ENCODE measurements around the gene PNLIPRP2.

Gene PNLIPRP2

DNA sequence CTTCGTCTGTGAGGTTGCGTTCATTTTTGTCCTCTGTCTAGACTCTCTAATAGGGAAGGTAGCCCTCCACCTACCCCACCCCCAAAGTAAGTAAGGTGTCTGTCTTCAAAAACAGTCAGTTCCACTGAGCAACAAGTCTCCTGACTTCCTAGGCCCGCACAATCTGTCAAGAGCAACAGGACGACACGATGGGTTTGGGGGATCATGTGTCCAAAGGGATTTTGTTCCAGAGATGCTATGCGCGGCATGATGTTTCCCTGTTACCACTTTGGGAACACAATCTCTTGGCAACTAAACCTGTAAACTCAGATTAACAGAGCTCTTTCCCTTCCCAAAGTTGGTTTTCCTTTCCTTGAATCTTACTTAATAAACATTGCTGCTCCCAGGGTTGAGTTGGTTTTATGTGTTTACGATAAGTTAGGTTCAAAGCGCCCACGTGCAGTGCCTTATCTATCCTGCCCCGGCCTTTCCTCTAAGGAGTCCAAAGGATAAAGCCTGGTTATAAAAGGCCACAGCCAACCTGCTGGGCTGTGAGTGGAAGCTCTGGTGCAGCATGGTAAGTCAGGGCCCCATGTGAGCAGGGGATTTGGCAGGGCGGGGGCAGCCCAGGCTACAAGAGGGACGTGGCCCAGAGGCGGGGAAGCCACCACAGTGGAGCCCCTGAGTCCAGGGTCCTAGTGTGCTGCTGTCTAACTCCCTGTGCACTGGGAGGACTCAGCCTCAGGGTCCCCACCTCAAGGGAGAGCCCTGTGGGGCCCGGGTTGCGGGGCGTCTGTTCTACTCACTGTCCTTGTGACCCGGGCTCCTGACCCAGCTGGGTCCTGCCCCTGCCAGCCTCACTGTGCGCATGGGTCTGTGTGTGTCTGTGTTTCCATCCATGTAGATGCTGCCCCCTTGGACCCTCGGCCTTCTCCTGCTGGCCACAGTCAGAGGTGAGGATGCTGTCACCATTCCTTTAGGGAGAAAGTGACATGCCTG lies at the start of gene PNLIPRP2:
Gene PNLIPRP2 (plus strand): TSS at position 531 of the 978 bp plus-strand sequence.
- DNase-seq (ENCODE audit: low spot score): no peak

GRCh38 chr10:116574797-116575196 lies 46.0 kb upstream of the PNLIPRP2 start:
- no peak for DNase-seq (ENCODE audit: low spot score)

GRCh38 chr10:116587878-116588591 lies 32.7 kb upstream of the PNLIPRP2 start:
- no peak for DNase-seq (ENCODE audit: low spot score)

DNA sequence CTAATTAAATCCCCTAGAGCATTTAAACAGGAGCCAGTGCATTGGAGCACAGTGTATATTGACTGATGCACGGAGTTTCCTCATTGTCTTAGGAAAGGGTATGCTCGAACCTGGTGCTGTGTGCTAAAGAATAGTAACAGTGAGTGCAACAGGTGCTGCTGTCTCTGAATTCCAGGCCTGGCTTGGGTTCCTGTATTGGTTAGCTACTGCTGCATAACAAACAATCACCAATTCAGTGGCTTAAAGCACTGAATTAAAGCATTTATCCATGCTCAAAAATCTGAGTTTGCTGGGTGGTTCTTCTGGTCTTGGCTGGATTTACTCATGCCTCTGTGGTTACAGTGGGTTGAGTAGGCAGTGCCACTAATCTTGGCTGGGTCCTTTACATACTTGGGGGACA lies 31.8 kb upstream of the PNLIPRP2 start:
- DNase-seq (ENCODE audit: low spot score): no peak

GRCh38 chr10:116589926-116590325 lies 30.8 kb upstream of the PNLIPRP2 start:
- DNase-seq (ENCODE audit: low spot score): no peak

DNA sequence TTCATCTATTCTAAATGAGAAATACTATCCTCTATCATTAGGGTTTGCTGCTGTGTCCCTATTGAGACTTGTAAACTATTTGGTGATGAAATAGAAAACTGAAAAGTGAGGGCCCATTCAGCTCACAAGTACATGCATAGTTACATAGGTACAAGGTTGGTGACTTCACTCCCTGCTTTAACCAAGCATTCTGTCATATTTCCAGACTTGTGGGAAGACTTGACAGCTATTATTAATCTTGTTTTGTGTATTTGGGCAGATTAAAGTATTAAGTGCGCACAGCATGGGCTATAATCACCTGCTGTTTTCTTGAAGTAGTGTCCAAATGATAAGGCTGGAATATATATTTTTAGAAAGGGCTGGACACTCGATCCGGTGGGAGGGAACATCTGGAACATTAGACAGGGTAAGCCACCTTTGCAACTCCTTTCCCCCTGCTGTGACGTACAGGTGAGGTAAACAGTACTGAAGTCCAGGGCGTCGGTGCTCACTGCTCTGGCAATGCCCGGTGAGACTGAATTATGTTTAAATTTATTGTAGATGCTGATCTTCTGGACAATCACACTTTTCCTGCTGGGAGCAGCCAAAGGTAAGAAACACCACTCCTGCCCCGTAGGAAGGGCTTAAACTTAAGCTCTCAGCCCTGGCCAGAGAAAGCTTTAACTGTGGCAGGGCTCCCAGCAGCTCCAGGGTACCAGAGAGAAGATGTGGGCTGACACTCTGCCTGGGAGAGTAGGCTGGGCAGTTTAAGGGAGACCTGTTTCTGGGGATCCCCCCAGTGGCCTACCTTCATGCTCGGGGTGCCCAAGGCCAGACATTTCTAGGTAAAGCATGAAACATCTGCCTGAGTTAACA lies 29.9 kb upstream of the PNLIPRP2 start, which contains the start of gene PNLIPRP1:
Gene PNLIPRP1 (plus strand): TSS at position 370 of the 855 bp plus-strand sequence. CDS start 171 bp downstream, at position 541.
- DNase-seq (ENCODE audit: low spot score): no peak

- DNase-seq (ENCODE audit: low spot score): no peak
Observed at GRCh38 chr10:116593139-116593740, 27.5 kb upstream of the PNLIPRP2 start.

DNA sequence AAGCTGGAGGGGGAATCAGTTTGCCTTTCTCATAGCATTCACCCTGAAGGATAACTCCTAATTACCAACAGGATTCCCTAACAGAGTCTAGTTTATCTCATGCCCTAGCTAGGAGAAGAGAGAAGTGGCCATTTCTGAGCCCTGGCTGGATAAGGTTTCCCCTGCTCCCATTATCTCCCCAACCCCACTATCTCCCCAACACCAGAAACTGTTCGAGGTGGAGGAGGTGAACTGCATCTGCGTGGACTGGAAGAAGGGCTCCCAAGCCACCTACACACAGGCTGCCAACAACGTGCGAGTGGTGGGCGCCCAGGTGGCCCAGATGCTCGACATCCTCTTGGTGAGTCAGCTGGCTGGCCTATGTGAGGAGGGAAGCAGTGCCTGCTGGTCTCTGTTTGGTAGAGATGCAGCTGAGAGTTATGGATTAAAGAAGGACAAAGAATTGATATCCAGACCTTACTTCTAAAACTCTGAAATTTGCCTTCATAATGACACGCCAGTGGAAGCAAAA lies 26.2 kb upstream of the PNLIPRP2 start:
- no peak for DNase-seq (ENCODE audit: low spot score)

DNA sequence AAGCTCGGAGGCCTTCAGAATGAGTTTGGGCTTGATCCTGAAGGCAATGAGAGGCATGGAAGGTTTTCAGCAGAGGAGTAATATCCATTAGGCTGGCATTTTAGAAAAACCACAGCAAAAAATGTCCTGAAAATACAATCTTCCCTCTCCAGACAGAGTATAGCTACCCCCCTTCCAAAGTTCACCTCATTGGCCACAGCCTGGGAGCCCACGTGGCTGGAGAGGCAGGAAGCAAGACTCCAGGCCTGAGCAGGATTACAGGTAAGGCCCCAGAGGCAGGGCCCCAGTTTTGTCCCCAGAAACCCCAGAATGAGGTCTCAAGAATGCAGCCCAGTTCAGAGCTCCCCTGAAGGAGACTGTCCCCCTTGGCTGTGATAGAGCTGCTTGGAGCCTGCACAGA lies 24.7 kb upstream of the PNLIPRP2 start:
- DNase-seq (ENCODE audit: low spot score): no peak

- DNase-seq (ENCODE audit: low spot score): no peak
Observed at GRCh38 chr10:116597543-116597942, 23.2 kb upstream of the PNLIPRP2 start.

DNA sequence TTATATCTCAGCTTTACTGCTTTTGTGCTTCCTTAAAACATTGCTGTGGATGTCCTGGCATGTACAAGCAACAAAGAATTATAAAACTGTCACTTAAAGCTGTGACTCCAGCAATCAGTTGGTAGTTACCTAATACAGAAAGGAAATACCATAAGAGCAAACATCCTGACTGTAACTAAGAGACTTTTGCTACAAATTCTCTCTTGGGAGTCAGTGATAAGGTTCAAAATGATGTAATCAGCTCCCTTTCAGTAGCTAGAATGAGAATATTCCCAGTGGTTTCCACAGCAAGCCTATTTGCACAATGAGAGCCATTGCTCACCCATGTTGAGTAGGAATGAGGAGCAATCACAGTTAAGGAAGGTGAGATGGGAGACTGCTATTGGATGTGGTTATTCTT lies 22.4 kb upstream of the PNLIPRP2 start:
- DNase-seq (ENCODE audit: low spot score): no peak

GRCh38 chr10:116599991-116600390 lies 20.8 kb upstream of the PNLIPRP2 start:
- DNase-seq (ENCODE audit: low spot score): no peak

- no peak for DNase-seq (ENCODE audit: low spot score)
Observed at GRCh38 chr10:116602648-116603400, 17.9 kb upstream of the PNLIPRP2 start.

GRCh38 chr10:116606061-116606483 lies 14.7 kb upstream of the PNLIPRP2 start:
- no peak for DNase-seq (ENCODE audit: low spot score)

DNA sequence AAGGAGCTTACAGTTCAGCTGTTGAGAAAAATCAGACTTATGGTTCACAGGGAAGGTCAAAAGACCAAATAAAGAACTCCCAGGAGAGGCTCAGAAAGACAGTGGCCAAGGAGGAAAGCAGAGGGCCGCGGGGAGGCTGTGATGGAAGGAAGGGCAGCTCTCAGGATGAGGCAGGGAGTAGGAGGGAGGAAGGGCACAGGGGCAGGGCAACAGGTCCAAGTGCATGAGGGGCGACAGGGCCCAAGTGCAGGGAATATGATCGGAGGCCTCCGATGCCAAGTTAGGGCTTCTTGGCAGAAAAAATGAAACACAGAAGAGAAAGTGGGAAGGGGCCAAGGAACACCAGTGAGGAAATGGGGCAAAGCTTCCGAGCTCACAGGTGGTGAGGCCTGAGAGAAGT lies 13.4 kb upstream of the PNLIPRP2 start:
- DNase-seq (ENCODE audit: low spot score): no peak

- no peak for DNase-seq (ENCODE audit: low spot score)
Observed at GRCh38 chr10:116608686-116609594, 11.8 kb upstream of the PNLIPRP2 start.

GRCh38 chr10:116610443-116611152 lies 10.2 kb upstream of the PNLIPRP2 start:
- DNase-seq (ENCODE audit: low spot score): no peak

DNA sequence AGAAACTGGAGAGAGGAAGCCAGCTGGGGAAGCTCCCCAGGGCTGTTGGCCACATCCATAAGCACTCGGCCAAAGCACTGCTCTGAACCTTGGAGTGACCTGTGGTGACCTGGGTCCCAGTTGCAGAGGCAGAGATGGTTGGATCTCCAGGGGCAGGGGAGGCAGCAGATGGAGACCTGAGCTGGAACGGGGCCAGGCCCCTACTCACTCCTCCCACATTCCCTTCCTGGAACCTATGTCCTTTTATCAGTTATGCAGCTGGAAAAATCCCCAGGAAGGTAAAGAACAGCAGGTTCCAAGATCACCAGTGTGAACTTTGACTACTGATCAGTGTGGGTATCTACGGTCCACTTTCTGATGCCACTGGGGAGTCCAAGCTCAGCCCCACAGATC lies 9.6 kb upstream of the PNLIPRP2 start:
- no peak for DNase-seq (ENCODE audit: low spot score)
